Measurements from ENCODE around the gene MRPL40.

MRPL40 gene

GRCh38 chr22:19464975-19465374 lies 32.6 kb downstream of the MRPL40 start:
- Histone ChIP-seq H3K27ac (ENCODE audit: extremely low read depth, low read depth, low read length) (no peak overlapping the region), H3K36me3 (ENCODE audit: control insufficient read depth in 2 of 2, insufficient read depth in 1 of 2, low read length in 2 of 2) (peaks cover 14 to 97% of the 10 kb centered on the region in 2 experiments; a peak in 2 of 3 replicates), H3K4me3 (ENCODE audit: low read depth, low read length) (no peak overlapping the region), H3K4me1 (ENCODE audit: control insufficient read depth, insufficient read depth, low read length) (no peaks in the 10 kb centered on the region), H3K9me3 (ENCODE audit: control insufficient read depth, insufficient read depth, low read depth, low read length) (no peaks in the 10 kb centered on the region)
- ChIA-PET CTCF (interaction anchor here (0.7 to 5.8 kb wide), 4 partner anchors 9 to 511 kb away, joined by 3 to 27 read pairs (median 3); no protein-coding TSS in a partner anchor), POLR2A (interaction anchor here (1.7 kb wide), 1 partner anchor 15 kb away, joined by 7 read pairs; the partner anchor contains the start of gene CDC45)
- TF ChIP-seq IKZF3 (tag by site-specific recombination; IDR thresholded peaks at IDR 0.05) (no peak), PATZ1 (tag by site-specific recombination; IDR thresholded peaks at IDR 0.05) (no peak), ZNF837 (tag by site-specific recombination; IDR thresholded peaks at IDR 0.05) (no peak), ZFHX2 (tag by site-specific recombination; conservative IDR thresholded peaks at IDR 0.05) (no peak), ZNF571 (tag by site-specific recombination; IDR thresholded peaks at IDR 0.05) (no peak), ZNF324 (tag by site-specific recombination; IDR thresholded peaks at IDR 0.05) (no peak), ZSCAN4 (tag by site-specific recombination; IDR thresholded peaks at IDR 0.05) (no peak), ZBTB8A (tag by site-specific recombination; IDR thresholded peaks at IDR 0.05) (no peak), ZNF792 (tag by site-specific recombination; IDR thresholded peaks at IDR 0.05) (no peak), KLF1 (tag by site-specific recombination; IDR thresholded peaks at IDR 0.05) (no peak), ZNF274 (IDR thresholded peaks at IDR 0.05; ENCODE audit: low read length) (no peak), ZNF274 (tag by site-specific recombination; IDR thresholded peaks at IDR 0.05; ENCODE audit: borderline replicate concordance) (no peak)

- CTCF ChIA-PET = interaction anchor here (1.1 to 5.8 kb wide), 3 partner anchors 8 to 164 kb away, joined by 3 to 27 read pairs (median 5); no protein-coding TSS in a partner anchor
- Histone ChIP-seq H3K9me3 (ENCODE audit: control insufficient read depth, insufficient read depth, low read depth, low read length) (no peaks in the 10 kb centered on the region), H3K4me3 (ENCODE audit: low read depth, low read length) (no peak overlapping the region), H3K4me1 (ENCODE audit: control insufficient read depth, insufficient read depth, low read length) (no peaks in the 10 kb centered on the region), H3K27ac (ENCODE audit: extremely low read depth, low read depth, low read length) (no peak overlapping the region), H3K36me3 (ENCODE audit: control insufficient read depth in 2 of 2, insufficient read depth in 1 of 2, low read length in 2 of 2) (peaks cover 10 to 97% of the 10 kb centered on the region in 2 experiments; a peak in 2 of 3 replicates)
- TF ChIP-seq ZNF398 (tag by site-specific recombination; IDR thresholded peaks at IDR 0.05) (no peak), ZNF558 (tag by site-specific recombination; IDR thresholded peaks at IDR 0.05) (no peak), ZNF157 (tag by site-specific recombination; IDR thresholded peaks at IDR 0.05) (no peak), ZNF449 (tag by site-specific recombination; IDR thresholded peaks at IDR 0.05) (no peak), ZNF140 (tag by site-specific recombination; IDR thresholded peaks at IDR 0.05) (no peak), ZNF624 (tag by site-specific recombination; IDR thresholded peaks at IDR 0.05) (no peak), ZBTB8A (tag by site-specific recombination; IDR thresholded peaks at IDR 0.05) (no peak)
- POLR2A ChIA-PET = interaction anchor here (1.6 kb wide), 1 partner anchor 13 kb away, joined by 6 read pairs; the partner anchor contains the start of gene CDC45
Observed at GRCh38 chr22:19466126-19466716, 33.9 kb downstream of the MRPL40 start.
